ENCODE measurements around the gene HEXIM2.

HEXIM2 gene

DNA sequence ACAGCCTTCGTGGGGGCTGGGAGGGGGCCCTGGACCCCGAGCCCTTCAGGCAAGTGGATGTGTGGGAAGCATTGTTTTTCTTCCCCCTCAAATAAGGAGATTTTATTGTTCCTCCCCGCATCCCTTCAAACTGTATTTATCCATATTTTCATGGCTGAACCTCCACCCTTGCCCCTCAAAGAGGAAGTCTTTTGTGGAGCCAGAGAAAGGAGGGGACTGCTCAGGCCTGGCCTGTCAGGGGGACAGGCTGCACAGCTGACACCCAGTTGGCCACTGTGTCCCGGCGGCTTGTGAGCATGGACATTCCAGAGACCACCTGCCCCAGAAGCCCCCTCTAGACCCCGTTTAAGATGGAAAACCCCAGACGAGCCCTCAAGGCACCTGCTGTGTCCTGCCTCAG lies 15.9 kb downstream of the HEXIM2 start:
- H3K4me3 ChIP-seq: no peak overlapping the region
- H3K4me1 ChIP-seq: peaks cover 0 to 21% (median 13%) of the 10 kb centered on the region in 4 donors
- H3K36me3 ChIP-seq: no peaks in the 10 kb centered on the region
- no peak overlapping the region for H3K27ac ChIP-seq
- intact Hi-C loops (cut with DNase I; ENCODE audit: low total_unique reads): no loop called here
- TF ChIP-seq, protein P1, sequence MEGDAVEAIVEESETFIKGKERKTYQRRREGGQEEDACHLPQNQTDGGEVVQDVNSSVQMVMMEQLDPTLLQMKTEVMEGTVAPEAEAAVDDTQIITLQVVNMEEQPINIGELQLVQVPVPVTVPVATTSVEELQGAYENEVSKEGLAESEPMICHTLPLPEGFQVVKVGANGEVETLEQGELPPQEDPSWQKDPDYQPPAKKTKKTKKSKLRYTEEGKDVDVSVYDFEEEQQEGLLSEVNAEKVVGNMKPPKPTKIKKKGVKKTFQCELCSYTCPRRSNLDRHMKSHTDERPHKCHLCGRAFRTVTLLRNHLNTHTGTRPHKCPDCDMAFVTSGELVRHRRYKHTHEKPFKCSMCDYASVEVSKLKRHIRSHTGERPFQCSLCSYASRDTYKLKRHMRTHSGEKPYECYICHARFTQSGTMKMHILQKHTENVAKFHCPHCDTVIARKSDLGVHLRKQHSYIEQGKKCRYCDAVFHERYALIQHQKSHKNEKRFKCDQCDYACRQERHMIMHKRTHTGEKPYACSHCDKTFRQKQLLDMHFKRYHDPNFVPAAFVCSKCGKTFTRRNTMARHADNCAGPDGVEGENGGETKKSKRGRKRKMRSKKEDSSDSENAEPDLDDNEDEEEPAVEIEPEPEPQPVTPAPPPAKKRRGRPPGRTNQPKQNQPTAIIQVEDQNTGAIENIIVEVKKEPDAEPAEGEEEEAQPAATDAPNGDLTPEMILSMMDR (IDR thresholded peaks at IDR 0.05): no peak
- no peak for DNase-seq
- no peaks in the 10 kb centered on the region for H3K9me3 ChIP-seq
- H3K27me3 ChIP-seq: no peaks in the 10 kb centered on the region

DNA sequence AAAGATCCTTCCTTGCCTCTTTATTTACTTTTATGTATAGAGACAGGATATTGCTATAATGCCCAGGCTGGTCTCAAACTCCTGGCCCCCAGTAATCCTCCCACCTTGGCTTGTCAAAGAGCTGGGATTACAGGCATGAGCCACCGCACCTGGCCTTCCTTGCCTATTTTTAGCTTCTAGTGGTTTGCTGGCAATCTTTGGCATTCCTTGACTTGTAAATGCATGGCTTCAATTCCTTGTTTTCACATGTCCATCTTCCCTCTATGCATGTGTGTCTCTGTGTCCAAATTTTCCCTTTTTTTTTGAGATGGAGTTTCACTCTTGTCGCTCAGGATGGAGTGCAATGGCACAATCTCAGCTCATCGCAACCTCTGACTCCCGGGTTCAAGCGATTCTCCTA lies 22.5 kb downstream of the HEXIM2 start:
- no peak for DNase-seq
- no peaks in the 10 kb centered on the region for H3K9me3 ChIP-seq
- intact Hi-C loops (cut with DNase I; ENCODE audit: low total_unique reads): no loop called here
- no peaks in the 10 kb centered on the region for H3K36me3 ChIP-seq
- TF ChIP-seq, protein P1 (IDR thresholded peaks at IDR 0.05): no peak
- no peaks in the 10 kb centered on the region for H3K4me1 ChIP-seq
- peaks cover 0 to 2% of the 10 kb centered on the region in 2 donors for H3K27me3 ChIP-seq
- no peak overlapping the region for H3K27ac ChIP-seq
- no peak overlapping the region for H3K4me3 ChIP-seq

DNA sequence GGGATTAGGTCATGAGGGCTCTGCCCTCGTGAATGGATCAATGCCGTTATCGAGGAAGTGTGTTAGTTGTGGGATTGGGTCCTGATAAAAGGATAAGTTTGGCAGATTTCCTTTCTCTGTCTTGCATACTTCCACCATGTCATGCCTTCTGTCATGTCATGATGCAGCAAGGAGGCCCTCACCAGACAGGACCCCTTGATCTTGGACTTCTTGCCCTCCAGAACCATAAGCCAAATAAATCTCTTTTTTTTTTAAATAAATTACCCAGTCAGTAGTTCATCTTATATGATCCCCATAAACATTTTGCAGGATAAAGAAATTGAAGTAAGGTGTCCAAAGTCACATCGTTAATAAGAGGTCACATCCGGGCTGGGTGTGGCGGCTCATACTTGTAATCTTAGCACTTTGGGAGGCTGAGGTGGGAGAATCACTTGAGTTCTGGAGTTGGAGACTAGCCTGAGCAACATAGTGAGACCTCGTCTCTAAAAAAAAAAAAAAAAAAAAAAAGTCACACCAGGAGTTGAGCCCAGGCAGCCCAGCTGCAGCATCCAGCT lies 25.2 kb downstream of the HEXIM2 start:
- DNase-seq: no peak
- TF ChIP-seq, protein P1 (IDR thresholded peaks at IDR 0.05): no peak
- no peaks in the 10 kb centered on the region for H3K36me3 ChIP-seq
- no peak overlapping the region for H3K4me3 ChIP-seq
- no peaks in the 10 kb centered on the region for H3K4me1 ChIP-seq
- H3K27me3 ChIP-seq: peaks cover 0 to 2% of the 10 kb centered on the region in 2 donors
- H3K9me3 ChIP-seq: no peaks in the 10 kb centered on the region
- H3K27ac ChIP-seq: no peak overlapping the region
- intact Hi-C loops (cut with DNase I; ENCODE audit: low total_unique reads): no loop called here

DNA sequence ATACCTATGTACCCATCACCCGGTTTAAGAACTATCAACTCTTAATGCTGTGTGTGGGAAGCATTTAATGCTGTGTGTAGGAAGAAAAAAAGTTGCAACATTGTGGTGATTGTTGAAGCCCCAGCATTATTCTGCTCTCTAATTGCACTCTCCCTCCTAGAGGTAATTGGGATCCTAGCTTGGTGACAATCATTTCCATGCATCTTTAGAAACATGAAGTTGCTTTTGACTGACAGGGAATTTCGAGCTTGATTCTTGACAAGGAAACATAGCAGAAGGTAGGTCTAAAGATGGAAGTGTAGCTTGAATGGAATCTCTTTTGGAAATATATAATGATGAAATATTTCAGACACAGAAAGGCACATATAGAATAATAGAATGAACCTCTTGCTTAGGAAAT lies 27.3 kb downstream of the HEXIM2 start:
- Histone ChIP-seq H3K9me3 (no peaks in the 10 kb centered on the region), H3K4me1 (no peaks in the 10 kb centered on the region), H3K36me3 (no peaks in the 10 kb centered on the region), H3K4me3 (no peak overlapping the region), H3K27me3 (peaks cover 0 to 2% of the 10 kb centered on the region in 2 donors), H3K27ac (no peak overlapping the region)
- TF ChIP-seq, protein P1 (IDR thresholded peaks at IDR 0.05): no peak
- DNase-seq: no peak
- intact Hi-C loops (cut with DNase I; ENCODE audit: low total_unique reads): no loop called here

DNA sequence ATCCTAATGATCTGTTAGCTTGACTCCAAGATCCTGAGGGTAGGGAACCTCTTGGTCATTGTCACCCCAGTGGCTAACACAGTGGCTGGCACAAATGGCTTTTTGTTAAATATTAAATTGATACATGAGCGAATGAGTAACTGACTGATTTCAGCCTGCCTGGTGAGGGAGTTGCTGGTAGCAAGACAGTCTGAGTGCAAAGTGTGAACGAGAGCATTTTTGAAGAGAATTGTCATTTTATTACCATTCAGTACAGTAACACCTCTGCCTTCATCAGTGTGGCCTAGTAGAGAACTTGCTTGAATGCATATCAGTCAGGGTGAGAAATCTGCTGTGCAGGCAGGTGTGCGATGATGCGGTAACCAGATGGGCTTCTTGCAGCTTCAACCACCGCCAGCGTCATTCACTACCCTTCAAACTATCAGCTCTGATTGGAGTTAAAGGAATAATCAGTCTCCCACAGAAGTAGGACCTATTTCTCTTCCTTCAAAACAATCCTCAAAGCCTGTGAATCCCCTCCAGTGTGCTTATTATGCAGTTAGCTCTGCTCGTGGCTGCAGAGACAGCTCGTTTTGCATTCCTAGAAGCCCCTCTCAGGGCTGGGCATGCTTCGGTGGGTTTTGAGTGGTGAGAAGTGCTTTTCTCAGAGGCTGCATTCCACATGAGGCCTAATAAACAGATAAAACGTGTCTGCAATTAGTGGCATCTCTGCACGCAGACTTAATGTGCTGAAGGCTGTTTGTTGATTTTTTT lies 29.0 kb downstream of the HEXIM2 start:
- intact Hi-C loops (cut with DNase I; ENCODE audit: low total_unique reads): loop anchor here (10.0 kb wide), 1 partner anchor 266 kb away; no protein-coding TSS in a partner anchor
- no peak overlapping the region for H3K4me3 ChIP-seq
- no peak for DNase-seq

More for the DNA sequence above, 29.0 kb downstream of the HEXIM2 start:
- TF ChIP-seq, protein P1 (IDR thresholded peaks at IDR 0.05): no peak
- peaks cover 0 to 2% of the 10 kb centered on the region in 2 donors for H3K27me3 ChIP-seq
- H3K4me1 ChIP-seq: no peaks in the 10 kb centered on the region
- no peaks in the 10 kb centered on the region for H3K36me3 ChIP-seq
- no peaks in the 10 kb centered on the region for H3K9me3 ChIP-seq
- no peak overlapping the region for H3K27ac ChIP-seq
